ENCODE results near the gene MRPL58.

The MRPL58 gene

DNA sequence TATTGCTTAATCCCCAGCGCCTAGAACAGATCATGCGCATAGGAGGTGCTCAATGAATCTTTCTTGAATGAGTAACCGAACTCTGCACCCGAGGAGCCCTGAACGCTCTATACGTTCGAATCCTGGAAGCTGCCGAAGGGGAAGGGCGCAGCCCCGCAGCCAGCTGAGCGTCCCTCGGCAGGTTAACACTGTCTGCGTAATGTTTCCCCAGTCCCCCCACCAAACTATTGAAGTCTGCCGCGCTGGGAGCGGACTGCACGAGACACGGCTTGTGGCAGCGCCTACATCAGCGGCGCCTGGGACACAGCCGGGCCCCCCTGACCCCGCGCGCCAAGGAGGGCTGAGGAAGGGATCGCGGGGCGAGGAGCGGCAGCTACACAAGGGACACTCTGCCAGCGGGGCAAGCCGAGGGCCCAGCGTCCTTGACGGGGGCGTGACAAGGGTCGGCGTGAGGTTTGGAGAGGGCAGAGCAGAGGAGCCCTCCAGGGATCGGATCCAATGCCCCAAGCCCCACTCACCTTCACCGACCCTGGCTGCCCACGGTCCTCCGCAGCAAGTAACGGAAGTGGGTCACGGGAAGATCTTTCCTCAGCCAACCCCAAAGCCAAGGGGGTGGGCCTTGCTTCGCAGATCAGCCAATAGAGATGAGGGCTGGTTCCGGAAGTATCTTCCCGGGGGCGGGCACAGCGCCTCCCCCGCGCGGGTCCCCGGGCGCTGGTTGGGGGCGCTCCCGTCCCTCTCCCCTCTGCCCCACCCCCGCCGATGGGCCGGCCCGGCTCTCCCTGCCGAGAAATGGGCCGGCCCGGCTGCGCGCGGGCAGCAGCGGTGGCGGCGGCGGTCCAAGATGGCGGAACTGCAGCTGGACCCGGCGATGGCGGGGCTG lies 34.2 kb downstream of the MRPL58 start, which contains the start of the genes ATP5PD and KCTD2:
TSS of gene ATP5PD (minus strand) at position 563 of the 883 bp plus-strand sequence. CDS start 4,319 bp downstream, outside the sequence.
TSS of gene KCTD2 (plus strand) at position 819 of the 883 bp plus-strand sequence. CDS start at position 845, 26 bp downstream.
- DNase-seq (ENCODE audit: low read depth in 3 of 3): peak; percentile 88 to 94 (median 93)

DNA sequence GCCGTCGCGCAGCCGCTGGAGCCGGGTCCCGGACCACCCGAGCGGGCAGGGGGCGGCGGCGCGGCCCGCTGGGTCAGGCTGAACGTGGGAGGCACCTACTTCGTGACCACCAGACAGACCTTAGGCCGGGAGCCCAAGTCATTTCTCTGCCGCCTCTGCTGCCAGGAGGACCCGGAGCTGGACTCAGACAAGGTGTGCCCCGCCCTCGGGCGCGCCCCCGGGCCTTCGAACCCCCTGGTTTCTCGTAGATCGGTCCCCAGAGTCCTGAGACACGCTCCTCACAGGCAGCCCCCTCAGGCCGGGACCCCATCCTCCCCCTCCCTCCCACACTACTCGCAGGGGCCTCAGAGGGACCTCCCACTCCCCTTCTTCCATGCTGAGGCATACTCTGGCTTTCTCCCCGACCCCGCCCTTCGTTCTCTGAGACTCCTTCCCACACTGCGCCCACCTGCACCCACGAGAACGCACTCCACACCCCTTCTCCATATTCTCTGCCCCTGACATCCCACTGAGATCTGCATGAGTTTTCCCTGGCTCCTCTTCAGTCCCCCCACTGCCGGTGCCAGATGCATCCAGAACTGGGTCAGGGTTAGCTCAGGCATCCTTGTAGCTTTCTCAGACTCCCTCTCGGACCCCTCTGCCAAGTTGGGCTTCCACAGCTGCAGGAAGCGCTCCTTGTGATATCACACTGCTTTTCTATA lies 35.1 kb downstream of the MRPL58 start:
- no peak for DNase-seq (ENCODE audit: low read depth in 3 of 3)

DNA sequence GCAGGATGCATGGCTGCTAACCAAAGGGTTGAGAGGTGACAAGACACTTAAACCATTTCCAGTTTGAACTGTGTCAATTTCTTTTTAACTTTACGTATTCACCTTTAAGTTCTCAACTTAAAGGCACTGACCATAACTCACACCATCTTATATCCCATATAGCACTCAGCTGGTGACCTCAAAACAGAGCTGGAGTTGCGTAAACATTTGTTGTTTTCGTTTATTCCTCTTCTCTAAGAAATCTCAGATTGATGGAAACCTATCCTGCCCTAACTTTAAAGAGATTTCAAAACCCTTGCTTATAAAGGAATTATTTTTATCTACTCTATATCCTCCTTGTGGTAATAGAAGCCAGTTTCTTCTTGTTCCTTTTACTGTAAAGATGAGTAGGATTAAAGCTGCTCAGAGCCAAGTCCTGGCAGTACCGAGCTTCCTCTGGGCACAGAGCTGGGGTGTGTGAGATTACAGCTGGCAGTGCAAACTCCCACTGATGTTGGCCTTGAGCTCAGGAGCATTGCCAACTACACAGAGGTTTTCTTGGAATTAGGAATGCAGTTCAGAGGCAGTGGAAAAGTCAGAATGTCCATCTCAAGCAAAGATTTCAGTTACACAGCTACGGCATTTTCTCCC lies 35.9 kb downstream of the MRPL58 start:
- no peak for DNase-seq (ENCODE audit: low read depth in 3 of 3)

DNA sequence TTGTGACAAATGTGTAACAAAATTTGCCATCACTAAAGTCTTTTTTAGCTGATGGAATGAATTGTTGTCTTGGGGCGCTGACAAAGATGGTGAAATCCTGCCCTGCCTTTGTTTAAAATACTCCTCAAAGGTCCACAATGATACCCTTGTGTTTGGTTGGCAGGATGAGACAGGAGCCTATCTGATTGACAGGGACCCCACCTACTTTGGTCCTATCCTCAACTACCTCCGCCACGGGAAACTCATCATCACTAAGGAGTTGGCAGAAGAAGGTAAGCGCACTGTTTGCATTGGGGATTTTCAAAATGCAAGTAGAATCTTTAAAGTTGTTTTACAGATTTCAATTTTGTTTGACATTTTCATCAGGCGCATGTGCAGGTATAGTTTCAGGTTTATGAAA lies 36.6 kb downstream of the MRPL58 start:
- no peak for DNase-seq (ENCODE audit: low read depth in 3 of 3)

DNA sequence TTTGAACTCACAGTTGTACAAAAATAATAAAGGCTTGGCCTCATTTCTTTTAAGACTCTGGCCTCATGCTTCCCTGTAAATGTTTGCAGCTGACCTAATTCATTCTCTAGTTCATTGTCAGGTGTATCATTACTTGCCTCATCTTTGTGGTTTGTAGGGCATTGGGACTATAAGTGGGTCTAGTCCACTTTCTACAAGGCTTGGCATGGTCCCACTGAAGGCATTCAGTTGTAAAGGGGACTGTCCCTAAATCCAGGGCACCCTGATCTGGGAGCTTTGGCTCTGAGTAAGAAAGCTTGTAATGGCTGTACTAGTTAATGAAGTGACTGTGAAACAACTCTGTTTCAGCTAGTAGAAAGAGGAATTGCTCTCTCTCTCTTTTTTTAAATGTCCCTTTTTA lies 37.2 kb downstream of the MRPL58 start:
- DNase-seq (ENCODE audit: low read depth in 3 of 3): no peak

DNA sequence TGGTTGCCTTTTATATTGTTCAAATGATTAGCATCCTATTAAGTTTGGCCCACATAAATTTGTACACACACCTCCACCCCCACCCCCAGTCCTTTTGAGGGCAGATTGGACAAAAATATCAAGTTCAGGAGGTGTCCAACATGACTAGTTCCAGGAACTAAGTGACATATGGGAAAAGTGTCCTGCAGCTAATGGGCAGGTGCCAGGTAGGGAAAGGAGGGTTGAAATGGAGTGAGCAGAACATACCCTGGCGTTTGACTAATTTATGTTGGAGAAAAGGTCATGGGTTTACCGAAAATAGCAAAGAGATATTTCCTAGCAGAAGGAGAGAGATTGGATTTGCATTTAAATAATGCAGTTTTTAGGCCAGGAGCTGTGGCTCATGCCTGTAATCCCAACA lies 39.5 kb downstream of the MRPL58 start:
- DNase-seq (ENCODE audit: low read depth in 3 of 3): no peak

DNA sequence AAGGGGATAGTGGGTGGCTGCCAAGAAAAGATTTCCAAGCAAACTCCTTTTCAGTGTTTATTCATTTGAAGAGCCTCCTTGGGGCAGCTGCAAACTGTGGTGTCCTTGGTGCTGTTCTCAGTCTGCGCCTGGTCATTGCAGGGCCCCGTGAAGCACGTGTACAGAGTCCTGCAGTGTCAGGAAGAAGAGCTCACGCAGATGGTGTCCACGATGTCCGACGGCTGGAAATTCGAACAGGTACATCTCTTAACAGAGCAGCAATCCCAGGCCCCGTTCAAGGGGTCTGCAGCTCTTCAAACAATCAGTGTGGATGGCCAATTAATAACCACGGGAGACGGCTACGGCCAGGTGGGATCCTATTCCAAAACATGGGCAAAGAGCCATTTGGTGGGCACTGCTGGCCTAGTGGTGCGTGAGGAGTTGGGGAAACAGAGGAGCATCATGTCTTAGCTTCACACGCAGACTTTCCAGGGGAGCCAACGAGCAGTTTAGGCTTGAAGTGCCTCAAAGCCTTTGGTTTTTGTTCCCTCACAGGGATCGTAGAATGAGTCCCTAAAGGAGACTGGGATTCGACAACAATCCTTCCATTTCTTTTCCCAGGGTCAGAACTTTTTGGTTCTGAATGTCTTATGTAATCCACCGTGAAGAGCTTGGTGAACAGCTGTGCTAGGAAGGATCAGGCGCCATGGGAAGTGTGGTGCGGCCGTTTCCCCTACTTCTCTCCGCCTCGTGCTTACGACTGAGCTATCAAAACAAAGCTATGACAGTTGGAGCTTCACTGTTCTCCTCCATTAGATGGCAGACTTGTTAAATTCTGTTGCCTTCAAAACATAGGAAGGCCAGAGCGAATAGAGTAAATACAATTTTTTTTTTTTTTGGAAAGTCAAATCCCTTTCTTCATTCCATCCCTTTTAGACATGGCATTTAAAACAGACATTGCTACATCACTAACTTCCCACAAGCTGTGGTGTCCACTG lies 47.2 kb downstream of the MRPL58 start:
- DNase-seq (ENCODE audit: low read depth in 3 of 3): no peak

DNA sequence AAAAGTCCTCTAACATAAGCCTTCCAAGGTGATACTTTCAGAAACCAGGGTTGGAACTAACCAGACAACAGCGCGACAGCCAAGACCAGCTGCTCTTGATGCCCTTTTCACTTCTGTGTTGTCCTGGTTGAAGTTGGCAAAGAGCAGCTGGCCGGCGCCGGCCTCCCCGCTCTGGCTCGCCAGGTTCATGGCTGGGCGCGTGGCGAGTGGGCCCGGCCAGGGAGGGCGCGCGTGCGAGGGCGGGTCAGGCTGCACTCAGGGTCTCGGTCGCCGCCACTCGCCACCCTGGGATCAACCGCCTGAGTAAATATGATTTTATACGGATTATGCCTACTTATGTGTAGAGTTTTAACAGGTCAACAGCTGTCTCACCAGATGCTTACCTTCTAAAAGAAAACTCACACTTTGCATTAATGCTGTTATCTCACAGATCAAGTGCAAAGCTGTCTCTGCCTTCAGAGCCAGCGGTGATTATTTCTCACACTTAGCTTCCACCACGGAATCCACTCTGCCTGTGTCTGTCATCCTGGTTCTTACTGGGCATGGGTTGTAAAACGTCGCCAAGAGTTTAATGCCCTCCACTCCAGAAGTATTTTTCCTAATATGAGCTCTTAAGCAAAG lies 48.1 kb downstream of the MRPL58 start:
- DNase-seq (ENCODE audit: low read depth in 3 of 3): no peak

DNA sequence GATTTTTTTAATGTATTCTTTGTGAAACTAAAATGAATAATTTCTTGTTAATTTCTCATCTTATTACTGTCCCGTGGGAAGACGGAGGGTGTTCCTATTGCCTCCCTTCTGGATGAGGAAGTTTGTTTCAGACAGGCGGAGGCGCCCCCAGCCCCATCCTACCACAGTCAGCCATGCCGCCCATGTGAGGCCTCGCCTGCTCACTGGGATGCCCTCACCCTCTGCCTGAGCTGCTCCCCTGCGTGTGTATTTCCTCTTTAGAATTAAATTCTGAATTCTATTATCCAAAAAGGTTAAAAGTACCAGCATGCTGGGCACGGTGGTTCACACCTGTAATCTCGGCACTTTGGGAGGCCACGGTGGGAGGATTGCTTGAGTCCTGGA lies 48.6 kb downstream of the MRPL58 start:
- DNase-seq (ENCODE audit: low read depth in 3 of 3): no peak

DNA sequence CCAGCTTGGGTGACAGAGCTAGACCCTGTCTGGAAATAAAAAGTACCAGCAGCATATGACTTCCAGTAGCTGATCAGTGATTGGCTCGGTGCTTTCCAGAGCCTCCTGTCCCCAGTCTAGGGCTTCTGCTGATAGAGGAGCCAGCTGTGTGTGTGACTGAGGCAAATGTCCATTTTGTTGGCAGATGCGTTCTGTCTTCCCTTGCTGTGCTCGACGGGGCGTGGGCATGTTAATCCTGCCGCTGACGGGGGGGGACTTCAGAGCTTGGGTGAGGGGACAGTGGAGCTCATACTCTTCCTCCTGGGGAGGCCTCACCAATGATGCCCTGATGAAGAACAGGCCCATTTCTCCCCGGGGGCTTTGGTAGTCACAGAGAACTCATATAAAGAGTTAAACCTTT lies 49.1 kb downstream of the MRPL58 start:
- no peak for DNase-seq (ENCODE audit: low read depth in 3 of 3)

DNA sequence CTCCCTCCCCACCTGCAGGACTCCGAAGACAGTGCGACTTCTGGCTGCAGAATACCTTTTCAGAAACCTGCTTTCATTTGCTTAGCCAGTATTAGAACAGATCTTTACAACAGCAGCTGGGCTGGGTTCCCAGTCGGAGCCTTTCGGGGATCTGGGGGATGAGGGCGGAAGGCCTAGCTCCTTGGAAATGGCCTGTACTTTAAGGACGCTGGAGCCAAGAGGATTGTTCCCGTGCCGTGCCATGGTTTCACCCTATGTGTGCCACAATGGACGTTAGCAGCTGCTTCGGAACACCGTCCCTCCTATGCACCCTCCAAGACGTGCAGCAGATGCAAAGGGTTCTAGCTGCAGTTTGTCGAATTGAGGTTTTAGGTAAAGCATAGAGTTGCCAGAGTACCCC lies 50.7 kb downstream of the MRPL58 start:
- DNase-seq (ENCODE audit: low read depth in 3 of 3): no peak

DNA sequence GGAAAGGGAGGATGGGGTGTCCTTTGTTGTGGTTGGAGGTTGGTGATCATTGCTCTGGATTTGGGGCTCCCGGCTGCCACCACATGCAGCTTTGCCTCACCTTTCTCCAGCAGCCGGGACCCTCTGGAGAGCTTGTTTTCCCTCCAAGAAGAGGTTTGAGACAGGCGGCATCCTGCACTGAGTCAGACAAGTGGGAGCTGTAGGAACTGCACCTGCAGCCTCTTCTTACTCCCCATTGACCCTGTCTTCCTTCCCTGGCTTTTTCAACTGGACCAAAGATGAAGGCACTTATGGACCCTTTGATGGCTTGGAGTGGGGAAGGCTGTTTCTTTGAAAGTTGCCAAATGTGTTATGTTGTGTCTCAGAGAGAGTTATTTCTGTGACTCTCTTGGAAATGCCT lies 51.2 kb downstream of the MRPL58 start:
- no peak for DNase-seq (ENCODE audit: low read depth in 3 of 3)

DNA sequence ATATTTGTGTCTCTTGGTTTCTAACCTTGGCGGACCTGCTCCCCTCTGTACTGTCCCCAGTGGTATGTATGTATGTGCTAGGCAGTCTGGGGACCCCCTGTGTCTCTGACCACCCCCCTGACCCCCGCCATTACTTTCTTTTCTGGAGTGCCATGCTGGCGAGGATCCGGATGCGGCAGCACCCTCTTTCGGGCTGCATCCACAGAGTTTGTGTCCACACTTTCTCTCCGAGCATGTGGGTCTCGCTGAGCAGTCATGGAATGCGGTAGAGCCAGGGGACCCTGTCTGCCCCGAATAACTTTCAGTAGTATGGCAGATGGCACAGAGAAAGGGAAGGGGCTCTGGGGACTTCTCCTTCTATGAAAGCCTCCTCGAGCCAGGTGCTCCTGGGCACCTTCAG lies 51.6 kb downstream of the MRPL58 start:
- no peak for DNase-seq (ENCODE audit: low read depth in 3 of 3)

DNA sequence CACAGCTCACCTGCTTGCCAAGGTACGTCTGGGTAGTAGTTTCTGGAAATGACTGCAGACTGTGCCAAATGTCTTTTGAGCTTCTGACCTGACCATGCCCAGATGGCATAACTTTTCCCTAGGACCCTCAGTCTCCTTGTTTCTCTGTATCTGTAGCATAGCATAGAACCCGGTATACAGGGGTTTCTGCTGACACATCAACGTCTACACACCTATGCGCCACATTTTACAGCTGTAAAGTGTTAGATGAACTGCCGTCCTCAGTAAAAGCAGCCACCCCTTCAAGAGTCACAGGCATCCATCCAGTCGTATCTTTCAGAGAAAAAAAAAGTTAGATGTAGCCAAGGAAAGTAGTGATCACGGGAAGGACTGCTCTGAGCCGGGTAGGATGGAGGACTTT lies 52.0 kb downstream of the MRPL58 start:
- DNase-seq (ENCODE audit: low read depth in 3 of 3): no peak

DNA sequence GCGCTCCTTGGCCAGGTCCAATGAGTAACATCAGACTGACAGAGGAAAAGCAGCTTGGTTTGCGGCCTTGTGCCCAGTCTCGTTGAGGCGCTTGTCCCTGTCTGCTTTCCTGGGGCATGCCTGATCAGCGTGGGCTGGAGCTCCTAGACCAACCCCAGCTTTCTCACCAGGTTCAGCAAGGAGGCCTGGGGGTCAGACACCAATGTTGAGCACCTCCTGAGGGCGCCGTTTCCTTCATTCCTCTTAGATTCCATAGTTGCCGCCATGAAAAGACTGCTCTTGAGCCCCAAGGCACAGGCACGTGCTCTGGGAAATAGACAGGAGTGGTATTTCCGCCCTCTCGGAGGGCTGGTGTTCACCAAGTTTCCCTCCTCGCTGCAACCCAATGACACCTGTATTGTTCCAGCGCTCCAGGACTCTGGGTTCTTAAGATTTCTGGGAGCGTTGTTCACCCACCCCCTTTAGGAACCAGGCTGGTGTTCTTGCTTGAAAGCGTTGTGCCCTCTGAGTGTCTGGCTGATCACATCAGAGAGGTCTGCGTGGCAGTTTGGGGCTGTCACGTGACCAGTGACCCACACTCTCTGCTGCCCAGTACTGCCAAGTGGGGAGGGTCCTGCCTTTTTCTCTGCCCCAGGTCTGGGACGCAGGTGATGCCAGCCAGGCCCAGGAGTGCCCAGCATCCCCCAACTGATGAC lies 52.5 kb downstream of the MRPL58 start:
- DNase-seq (ENCODE audit: low read depth in 3 of 3): no peak

DNA sequence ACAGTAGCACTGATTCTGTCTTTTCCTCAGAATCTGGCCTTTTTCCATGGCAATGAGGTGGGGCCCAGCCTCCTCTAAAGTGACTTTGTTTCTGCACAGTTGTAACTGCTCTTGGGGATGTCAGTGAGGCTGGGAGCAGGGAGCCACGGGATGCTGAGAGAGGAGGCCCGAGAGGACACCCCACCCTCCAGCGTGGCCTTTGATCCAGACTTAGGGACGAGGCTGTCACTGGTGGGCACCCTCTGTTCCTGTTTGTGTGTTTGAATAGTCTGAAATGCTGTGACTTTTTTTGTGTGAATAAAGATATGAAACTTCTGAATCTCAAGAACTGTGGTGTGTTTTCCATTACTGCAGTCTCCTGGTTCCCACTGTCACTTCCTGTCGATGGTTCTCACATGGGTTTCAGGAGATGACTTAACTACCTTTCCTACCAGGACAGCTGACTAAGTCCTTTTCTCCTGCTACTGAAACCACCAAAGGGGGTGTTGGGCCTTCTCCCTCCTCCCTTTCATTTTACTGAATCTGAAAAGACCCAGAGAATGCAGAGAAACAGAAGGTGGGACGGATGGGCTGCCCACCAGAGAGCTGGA lies 53.2 kb downstream of the MRPL58 start:
- DNase-seq (ENCODE audit: low read depth in 3 of 3): no peak

DNA sequence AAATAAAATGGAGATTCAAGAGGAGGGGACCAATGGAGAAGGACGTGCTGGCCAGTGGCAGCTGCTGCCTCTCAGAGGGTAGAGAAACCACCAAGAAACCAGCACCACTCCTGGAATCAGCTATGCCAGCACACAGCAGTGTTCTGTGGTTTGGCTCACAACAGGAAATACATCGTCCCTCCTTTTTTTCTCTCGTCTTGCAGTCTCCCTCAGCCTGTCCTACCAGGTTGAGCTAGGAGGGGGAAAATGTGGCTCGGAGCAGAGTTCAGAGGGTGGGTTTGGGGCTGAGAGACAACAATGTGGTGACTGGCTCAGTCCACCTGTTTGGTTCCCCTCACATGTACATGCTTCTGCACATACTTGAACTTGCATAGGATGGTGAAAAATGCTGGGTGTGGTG lies 55.4 kb downstream of the MRPL58 start:
- DNase-seq (ENCODE audit: low read depth in 3 of 3): no peak

DNA sequence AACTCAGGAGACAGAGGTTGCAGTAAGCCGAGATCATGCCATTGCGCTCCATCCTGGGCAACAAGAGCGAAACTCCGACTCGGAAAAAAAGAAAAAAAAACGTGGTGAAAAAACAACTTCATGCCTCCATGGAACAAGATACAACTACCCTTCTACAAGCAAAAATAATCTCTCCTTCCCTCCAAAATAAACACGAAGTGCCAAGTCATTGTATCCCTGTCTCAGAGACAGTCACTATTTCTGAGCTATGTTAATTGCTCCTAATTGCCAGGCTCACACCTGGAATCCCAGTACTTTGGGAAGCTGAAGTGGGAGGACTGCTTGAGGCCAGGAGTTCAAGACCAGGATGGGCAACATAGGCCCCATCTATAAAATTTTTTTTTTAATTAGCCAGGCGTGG lies 56.3 kb downstream of the MRPL58 start:
- DNase-seq (ENCODE audit: low read depth in 3 of 3): no peak

DNA sequence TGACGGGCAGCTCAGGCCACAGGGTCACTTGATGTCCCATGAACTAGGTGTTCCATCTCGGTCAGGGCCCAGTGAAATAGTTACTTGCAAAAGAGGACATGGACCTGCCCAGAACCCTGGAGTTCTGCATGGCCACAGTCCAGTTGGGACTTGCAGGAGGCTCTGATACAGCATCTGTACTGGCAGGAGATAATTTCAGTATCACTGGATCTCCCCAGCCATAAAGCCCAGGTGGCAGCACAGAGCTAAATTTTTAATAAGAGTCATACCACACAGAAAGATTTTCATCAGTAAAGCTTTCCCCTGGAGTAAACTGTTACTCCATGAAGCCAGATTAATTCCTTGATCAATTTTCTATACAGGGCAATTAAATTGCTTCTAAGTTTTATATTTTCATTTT lies 57.3 kb downstream of the MRPL58 start:
- DNase-seq (ENCODE audit: low read depth in 3 of 3): no peak
